K562 (cell line): ENCODE measurements around the gene HSPB8.

Source experiments
- BACH1 ChIP-seq: fragments of 200-800 bp; sonication (Bioruptor generic); IDR thresholded peaks from 2 replicates; pipeline ENCODE4 v1.6.1; 2016; ENCODE audit warnings: missing genetic modification characterization, missing compliant biosample characterization
- EP300 ChIP-seq: IDR thresholded peaks from 2 replicates; pipeline ENCODE4 v1.6.1; 2012; ENCODE audit warnings: low read length, improper control_type of control experiment
- ID3 ChIP-seq, 2 experiments: fragments of 250-450 bp in 1 of 2; fragments of 450-650 bp in 1 of 2; sonication (Bioruptor Pico) in 1 of 2; IDR thresholded peaks; 2 replicates each; pipeline versions ENCODE4 v1.6.1 to v1.8.0; 2016 to 2021; ENCODE audit warnings: mild to moderate bottlenecking in 2 of 2, moderate library complexity in 2 of 2, missing compliant biosample characterization in 1 of 2, missing genetic modification characterization in 1 of 2
- PRDM10 ChIP-seq: fragments of 450-650 bp; IDR thresholded peaks from 2 replicates; pipeline ENCODE4 v1.6.1; 2018; ENCODE audit not compliant: partially characterized antibody
- ZC3H11A ChIP-seq: IDR thresholded peaks from 2 replicates; pipeline ENCODE4 v1.6.1; 2012; ENCODE audit warnings: low read depth, low read length, improper control_type of control experiment
- ZNF121 ChIP-seq: sonication (generic); formaldehyde crosslinking; conservative IDR thresholded peaks from 2 replicates; pipeline ENCODE4 v1.8.0; 2022; ENCODE audit warnings: missing genetic modification reagents
- TF ChIP-seq, protein P1 (sequence below), 3 experiments: IDR thresholded peaks in 2 of 3; conservative IDR thresholded peaks in 1 of 3; 2 replicates each; pipeline ENCODE4 v1.5.1; 2011 to 2012; ENCODE audit warnings: low read length in 3 of 3, mild to moderate bottlenecking in 3 of 3, control low read depth in 2 of 3, improper control_type of control experiment in 1 of 3, inconsistent platforms in 1 of 3, low read depth in 1 of 3, mixed read lengths in 1 of 3, moderate library complexity in 1 of 3; ENCODE audit not compliant: insufficient read depth in 2 of 3
- TF ChIP-seq, protein P2 (sequence below): fragments of 450-650 bp; formaldehyde crosslinking; IDR thresholded peaks from 2 replicates; pipeline ENCODE4 v1.4.0; 2020; ENCODE audit warnings: mild to moderate bottlenecking, moderate library complexity

DNA sequence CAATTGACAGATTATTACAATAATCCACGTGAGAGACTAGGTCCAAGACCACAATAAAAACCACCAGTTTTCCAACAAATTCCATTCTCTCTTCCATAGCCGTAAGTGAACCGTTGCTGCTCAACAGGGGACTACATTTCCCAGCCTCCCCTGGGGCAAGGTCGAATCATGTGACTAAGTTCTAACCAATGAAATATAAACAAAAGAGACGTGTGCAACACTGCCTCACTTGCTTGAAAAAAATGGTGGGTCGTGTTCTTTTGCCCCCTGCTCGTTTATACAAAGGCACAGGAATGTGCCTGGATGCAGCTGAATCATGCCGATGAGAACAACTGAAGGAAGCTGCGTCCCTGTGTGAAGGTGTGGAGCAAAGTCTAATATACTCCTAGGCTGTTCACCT is 51.1 kb downstream of the HSPB8 start:
- TF ChIP-seq ZNF121 (CRISPR knock-in tag) (no peak), PRDM10 (no peak), ID3 (CRISPR knock-in tag; IDR thresholded peaks at IDR 0.05) (no peak), ID3 (tag; IDR thresholded peaks at IDR 0.05) (no peak), EP300 (no peak), BACH1 (no peak), ZC3H11A (no peak)
- TF ChIP-seq, protein P1, sequence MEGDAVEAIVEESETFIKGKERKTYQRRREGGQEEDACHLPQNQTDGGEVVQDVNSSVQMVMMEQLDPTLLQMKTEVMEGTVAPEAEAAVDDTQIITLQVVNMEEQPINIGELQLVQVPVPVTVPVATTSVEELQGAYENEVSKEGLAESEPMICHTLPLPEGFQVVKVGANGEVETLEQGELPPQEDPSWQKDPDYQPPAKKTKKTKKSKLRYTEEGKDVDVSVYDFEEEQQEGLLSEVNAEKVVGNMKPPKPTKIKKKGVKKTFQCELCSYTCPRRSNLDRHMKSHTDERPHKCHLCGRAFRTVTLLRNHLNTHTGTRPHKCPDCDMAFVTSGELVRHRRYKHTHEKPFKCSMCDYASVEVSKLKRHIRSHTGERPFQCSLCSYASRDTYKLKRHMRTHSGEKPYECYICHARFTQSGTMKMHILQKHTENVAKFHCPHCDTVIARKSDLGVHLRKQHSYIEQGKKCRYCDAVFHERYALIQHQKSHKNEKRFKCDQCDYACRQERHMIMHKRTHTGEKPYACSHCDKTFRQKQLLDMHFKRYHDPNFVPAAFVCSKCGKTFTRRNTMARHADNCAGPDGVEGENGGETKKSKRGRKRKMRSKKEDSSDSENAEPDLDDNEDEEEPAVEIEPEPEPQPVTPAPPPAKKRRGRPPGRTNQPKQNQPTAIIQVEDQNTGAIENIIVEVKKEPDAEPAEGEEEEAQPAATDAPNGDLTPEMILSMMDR (IDR thresholded peaks at IDR 0.05 in 2 of 3, conservative IDR thresholded peaks at IDR 0.05 in 1 of 3; ENCODE audit: insufficient read depth in 2 of 3, low read depth in 1 of 3, low read length in 3 of 3): no peak
- TF ChIP-seq, protein P2, sequence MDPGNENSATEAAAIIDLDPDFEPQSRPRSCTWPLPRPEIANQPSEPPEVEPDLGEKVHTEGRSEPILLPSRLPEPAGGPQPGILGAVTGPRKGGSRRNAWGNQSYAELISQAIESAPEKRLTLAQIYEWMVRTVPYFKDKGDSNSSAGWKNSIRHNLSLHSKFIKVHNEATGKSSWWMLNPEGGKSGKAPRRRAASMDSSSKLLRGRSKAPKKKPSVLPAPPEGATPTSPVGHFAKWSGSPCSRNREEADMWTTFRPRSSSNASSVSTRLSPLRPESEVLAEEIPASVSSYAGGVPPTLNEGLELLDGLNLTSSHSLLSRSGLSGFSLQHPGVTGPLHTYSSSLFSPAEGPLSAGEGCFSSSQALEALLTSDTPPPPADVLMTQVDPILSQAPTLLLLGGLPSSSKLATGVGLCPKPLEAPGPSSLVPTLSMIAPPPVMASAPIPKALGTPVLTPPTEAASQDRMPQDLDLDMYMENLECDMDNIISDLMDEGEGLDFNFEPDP: no peak
